Epidermal melanocyte (primary cell): Measurements from ENCODE around the gene RAMP2.
"Not testable (repeated sequence)": the region's sequence is repeated elsewhere in the genome, so short reads cannot be mapped to it uniquely, and the experiment has no call there.

Experiments
- DNase-seq: peaks from one replicate; pipeline ENCODE4 v3.0.0; 2011; ENCODE audit warnings: low spot score; ENCODE audit not compliant: insufficient read length

Gene RAMP2

DNA sequence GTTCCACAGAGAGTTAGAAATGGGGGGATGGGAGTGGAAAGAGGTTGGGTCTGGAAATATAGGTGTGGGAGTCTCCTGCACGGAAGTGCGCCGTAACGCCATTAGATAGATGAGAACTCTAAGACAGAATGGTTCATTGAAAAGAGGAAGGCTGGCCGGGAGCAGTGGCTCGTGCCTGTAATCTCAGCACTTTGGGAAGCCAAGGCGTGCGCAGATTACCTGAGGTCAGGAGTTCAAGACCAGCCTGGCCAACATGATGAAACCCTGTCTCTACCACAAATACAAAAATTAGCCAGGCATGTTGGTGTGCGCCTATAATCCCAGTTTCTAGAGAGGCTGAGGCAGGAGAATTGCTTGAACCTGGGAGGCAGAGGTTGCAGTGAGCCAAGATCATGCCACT lies 7.0 kb downstream of the RAMP2 start:
- not testable (repeated sequence) for DNase-seq

DNA sequence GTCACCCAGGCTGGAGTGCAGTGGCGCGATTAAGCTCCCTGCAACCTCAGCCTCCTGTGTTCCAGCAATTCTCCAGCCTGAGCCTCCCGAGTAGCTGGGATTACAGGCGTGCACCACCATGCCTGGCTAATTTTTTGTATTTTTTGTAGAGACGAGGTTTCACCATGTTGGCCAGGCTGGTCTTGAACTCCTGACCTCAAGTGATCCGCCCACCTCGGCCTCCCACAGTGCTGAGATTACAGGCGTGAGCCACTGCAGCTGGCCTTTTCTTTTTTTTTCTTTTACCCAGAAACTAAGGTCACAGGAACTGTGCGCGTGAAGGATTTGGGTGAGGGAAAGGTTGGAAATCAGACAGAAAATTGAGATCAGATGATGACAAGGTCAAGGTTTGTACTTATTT lies 8.9 kb downstream of the RAMP2 start:
- not testable (repeated sequence) for DNase-seq

DNA sequence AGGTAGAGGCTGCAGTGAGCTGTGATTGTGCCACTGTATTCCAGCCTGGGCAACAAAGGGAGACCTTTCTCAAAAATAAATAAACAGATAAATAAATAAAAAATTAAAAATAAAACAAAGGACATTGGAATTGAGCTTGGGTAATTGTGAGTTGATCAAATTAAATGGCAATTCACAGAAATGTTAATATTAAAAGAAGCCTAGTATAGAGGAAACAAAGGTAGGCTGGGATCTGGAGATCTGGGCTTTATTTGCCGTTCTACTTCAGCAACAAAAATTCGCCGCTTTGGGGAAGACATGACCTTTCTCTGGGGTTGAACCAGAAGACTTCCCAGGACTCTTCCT lies 11.9 kb downstream of the RAMP2 start:
- no peak for DNase-seq

DNA sequence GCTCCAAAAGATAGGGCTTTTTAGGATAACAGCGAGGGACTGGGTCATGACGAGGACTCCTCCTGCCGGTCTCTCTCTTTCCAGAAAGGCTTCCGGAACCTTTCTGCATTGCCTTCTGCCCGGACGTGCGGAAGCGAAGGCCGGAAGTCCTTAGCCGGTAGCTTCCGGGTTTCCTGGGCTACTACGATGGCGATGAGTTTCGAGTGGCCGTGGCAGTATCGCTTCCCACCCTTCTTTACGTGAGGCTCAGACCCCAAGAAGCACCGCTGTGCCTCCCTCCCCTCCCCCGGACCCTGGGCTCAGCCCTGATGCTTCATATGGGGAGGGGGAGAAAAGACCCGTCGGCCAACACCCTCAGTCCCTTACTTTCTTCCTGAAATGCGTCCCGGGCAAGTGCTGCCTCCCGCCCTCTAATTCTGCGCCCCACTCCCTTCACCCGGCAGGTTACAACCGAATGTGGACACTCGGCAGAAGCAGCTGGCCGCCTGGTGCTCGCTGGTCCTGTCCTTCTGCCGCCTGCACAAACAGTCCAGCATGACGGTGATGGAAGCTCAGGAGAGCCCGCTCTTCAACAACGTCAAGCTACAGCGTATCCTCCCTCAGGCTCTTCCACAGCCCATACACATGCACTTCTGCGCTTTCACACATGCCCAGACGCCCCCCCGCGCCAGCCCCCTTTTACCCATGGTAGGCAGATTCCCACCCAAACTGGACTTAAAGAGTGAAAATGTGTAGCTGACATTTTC lies 12.4 kb downstream of the RAMP2 start, which contains the start of gene VPS25:
VPS25 (plus strand) TSS at position 160 of the 746 bp plus-strand sequence; CDS start at position 187, 27 bp downstream.
- peak; percentile 91 for DNase-seq

DNA sequence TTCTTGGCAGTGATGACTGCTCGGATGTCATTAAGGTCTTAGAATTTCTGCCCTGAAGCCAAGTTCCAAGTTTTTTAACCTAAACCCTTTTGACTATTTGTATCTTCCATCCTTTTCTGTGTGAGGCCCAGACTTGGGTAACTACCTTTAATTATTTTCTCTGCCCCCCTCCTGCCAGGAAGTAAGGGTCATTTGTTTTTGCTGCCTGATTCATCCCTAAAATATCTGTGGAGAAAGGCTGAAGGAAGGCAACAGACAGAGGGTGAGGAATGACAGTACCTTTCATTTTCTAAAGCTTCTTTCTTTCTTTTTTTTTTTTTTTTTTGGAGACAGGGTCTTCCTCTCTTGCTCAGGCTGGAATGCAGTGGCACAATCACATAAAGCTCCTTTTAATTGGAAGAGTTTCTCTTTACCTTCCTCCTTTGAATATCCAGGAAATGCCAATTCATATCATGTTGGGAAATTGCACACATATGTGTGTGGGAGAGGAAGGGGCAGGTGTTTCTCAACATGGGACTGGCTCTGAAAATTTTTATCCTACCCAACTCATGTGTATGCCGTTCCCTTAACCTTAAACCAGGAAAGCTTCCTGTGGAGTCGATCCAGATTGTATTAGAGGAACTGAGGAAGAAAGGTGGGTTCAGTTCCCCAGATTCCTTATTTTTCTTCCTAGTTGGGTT lies 13.2 kb downstream of the RAMP2 start:
- no peak for DNase-seq

DNA sequence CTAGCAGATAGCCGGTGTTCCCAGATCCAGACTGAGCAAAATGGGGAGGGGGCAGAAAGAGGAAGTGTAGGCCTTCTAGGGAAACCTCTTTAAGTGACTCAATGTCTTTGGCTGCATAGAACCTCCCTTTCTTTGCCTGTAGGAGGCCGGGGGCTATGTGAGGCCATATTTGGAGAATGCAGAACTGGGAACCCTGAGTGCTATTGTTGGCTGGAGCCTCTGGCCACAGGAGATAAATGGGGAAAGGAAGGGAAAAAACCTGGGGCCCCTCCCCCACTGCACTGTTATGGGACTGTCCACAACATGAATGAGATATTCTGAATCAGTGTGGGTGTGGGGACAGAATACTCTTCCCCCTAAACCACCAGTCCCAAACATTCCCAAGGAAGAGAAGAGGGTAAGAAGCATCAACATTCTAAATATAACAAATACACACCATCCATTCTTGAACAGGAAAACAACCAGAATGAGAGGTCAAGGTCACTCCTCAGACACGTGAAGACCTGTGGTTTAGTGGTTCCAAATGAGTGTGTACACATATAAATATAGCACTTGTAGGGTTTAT lies 14.6 kb downstream of the RAMP2 start:
- DNase-seq, result no peak

DNA sequence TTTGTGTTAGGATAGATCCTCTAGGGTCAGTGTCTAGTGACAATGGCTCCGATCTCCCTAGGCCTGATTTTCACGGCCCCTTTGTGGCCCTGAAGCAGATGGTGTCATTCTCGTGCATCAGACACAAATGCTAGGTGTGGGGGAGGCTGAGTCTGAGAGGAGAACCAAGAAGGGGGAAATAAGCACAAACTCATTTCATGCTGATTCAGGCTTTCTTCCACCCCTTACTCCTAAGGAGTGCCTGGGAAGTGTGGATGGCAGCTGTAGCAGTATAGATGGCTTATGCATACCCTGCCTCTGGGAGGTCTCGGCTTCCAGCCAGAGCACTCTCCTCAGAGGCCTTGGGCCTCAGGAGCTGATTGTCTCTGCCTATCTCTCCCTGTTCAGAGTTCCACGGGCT lies 17.5 kb downstream of the RAMP2 start:
- DNase-seq, result no peak

DNA sequence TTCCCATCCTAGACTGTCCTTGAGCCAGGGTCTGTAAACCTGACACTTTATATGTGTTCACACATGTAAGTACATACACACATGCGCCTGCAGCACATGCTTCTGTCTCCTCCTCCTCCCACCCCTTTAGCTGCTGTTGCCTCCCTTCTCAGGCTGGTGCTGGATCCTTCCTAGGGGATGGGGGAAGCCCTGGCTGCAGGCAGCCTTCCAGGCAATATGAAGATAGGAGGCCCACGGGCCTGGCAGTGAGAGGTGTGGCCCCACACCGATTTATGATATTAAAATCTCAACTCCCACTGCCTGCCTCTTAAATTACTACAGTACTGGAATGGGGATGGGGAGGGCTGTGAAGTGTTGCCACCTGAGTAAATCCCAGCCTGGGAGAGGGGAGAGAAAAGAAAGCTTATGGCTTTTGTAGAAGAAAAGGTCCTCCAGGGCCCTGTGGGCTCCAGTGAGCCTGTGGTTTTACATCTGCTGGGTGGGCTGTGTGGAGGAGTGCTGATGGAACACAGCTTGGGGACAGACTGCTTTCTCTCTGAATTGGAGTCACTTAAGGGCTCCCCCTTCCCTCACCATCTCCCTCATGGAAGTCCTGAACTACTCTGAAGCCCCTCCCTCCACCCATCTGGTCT lies 18.4 kb downstream of the RAMP2 start:
- DNase-seq, result no peak

DNA sequence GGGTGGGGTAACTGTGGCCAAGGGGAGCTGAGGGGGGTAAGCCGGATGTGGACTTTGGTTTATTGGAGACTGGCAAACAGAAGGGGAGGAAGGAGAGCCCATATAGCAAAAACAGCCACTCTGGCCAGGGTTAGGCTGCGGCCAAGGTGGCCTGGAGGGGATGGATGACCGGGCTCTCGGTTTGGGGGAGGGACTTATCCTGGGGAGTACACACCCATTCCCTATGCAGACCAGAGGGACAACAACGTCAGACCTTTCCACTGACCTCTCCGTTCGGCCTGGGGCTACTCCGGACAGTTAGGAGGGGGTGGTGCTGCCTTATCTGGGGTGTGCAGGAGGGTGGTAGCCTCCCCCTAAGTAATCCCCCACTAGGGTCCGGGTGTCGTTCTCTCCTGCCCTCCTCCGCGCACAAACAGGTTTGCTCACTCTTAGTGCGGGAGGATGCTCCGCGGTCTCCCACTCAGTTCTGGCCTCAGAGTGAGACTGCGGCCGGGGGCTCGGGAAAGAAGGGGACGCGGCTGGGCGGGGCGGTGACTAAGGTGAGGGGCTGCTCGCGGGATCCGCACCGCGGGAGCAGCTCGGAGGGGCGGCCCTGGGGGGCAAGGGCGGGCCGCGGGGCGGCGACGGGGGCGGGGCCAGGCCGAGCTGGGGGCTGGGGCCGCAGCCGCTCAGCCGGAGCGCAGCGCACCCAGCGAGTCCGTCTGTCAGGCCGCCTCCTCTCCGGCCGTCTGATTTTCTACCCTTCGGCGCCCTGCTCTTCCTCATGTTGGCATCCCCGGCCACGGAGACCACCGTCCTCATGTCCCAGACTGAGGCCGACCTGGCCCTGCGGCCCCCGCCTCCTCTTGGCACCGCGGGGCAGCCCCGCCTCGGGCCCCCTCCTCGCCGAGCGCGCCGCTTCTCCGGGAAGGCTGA lies 19.2 kb downstream of the RAMP2 start, which contains the start of gene WNK4:
WNK4 (plus strand) TSS at position 675 of the 915 bp plus-strand sequence; CDS start at position 764, 89 bp downstream.
- DNase-seq, result no peak

DNA sequence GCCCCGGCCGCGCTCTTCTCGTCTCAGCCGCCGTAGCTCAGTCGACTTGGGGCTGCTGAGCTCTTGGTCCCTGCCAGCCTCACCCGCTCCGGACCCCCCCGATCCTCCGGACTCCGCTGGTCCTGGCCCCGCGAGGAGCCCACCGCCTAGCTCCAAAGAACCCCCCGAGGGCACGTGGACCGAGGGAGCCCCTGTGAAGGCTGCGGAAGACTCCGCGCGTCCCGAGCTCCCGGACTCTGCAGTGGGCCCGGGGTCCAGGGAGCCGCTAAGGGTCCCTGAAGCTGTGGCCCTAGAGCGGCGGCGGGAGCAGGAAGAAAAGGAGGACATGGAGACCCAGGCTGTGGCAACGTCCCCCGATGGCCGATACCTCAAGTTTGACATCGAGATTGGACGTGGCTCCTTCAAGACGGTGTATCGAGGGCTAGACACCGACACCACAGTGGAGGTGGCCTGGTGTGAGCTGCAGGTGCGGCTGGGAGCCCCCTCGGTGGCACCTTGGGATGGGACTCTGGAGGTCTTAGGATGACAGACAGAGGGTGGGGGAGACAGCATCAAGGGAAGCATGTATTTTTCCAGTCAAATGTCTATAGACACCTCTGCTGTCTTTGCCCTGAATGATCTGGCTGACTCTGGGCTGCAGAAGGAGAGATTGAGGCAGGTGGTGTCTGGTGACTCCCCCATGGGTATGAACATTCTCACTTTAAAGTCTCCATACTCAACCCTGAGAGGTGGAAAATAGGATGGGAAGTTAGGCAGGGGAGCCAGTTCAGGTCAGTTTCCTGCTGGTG lies 20.0 kb downstream of the RAMP2 start:
- no peak for DNase-seq

DNA sequence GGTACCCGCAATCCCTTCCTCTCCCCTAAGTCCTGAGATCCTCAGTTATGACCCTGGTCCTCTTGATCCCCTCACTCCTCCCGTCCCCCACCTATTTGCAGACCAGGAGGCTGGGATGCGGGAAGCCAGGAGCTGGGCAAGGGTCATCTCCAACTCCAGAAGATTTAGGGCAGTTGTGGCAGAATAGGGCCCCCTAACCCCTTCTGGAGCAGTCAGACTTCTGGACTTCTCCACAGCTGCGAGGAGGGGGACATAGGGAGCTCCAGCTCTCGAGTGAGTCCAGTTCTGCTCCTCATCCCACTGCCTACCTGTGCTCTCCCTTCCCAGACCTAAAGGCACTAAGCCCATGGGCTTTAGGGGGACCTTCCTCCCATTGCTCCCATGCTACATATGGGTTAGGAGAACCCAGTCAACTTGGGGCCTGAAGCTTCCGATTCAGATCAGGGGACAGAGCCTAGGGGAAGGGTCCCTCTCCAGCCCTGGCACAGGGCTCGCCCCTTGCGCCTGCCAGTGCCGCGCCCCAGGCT lies 20.7 kb downstream of the RAMP2 start:
- no peak for DNase-seq

DNA sequence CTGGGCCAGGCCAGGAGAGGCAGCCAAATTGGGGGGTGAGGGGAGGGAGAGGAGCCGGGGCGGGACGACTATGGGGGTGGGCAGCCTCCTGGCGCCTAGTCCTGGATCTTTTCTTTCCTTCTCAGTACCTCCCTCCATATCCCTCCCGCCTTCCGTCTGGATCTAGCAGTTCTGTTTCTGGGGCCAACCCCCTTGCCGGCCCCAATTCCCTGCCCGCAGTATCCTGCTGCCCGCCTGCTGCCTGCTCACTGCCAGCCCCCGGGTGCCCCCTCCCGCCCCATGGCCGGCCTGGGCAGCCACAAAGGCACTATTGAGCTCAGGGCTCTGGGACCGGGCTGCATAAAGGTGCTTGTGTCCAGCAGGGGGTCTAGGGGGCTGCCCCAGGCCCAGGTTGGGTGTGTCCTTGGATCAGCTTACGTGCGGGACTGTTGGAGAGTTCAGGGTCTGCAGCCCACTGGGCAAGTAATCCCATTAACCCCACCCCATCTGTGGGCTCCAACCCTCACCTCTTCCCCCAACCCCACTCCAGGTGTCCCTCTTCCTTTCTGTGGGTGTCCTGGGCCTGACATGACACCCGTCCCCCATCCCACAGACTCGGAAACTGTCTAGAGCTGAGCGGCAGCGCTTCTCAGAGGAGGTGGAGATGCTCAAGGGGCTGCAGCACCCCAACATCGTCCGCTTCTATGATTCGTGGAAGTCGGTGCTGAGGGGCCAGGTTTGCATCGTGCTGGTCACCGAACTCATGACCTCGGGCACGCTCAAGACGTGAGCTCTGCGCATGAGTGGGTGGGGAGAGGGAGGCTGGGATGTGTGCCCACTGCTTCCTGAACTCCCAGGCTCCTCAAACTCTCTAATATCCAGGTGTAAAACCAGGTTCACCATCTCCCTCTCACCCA lies 21.4 kb downstream of the RAMP2 start:
- no peak for DNase-seq

DNA sequence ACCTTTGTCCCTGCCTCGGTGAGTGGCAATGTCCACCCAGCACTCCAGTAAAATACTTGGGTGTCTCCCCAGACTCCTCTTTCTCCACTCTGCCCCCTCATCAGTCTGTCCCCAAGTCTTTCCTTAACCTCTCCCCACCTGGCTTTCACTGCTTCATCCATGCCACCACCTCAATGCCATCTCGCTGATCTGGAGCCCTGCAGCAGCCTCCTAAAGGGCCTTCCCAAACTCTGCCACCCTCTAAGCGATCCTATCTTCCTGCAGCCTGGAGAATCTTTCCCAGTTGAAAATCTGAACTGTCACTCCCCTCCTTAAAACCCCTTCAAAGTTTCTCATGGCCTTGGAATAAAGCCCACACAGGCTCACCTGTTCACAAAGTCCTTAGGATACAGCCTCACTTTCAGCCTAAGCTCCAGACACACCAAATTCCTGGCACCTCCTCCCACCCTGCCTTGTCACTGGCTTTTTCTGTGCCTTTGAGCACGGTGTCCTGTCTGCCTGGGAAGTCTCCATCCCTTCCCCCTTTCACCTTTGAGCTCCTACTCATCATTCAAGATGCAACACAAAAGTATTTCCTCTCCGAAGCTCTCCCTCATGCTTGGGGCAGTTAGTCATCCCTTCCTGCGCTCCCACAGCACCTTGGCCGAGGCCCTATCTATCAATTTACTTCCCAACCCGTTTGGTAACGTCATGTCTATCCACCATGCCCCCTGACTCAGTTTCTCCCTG lies 22.2 kb downstream of the RAMP2 start:
- no peak for DNase-seq

DNA sequence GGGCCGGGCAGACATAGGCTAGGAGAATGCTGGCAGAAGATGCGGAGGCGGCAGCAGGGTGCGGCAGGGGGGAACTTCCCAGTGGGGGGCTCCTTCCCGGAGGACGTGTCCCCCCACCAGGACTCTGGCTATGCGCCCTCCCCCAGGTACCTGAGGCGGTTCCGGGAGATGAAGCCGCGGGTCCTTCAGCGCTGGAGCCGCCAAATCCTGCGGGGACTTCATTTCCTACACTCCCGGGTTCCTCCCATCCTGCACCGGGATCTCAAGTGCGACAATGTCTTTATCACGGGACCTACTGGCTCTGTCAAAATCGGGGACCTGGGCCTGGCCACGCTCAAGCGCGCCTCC lies 22.7 kb downstream of the RAMP2 start:
- no peak for DNase-seq

DNA sequence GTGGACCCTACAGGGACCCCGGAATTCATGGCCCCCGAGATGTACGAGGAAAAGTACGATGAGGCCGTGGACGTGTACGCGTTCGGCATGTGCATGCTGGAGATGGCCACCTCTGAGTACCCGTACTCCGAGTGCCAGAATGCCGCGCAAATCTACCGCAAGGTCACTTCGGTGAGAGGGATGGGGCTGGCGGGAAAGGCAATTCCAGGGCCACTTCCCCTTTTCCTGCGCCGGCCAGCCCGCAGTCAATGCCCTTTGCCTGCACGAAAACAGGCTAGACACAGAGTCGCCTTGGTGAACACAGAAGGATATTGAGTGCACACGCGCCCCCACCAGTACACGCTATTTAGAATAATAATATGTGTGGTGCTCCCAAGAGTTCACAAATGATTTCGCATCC lies 23.4 kb downstream of the RAMP2 start:
- DNase-seq, result no peak

DNA sequence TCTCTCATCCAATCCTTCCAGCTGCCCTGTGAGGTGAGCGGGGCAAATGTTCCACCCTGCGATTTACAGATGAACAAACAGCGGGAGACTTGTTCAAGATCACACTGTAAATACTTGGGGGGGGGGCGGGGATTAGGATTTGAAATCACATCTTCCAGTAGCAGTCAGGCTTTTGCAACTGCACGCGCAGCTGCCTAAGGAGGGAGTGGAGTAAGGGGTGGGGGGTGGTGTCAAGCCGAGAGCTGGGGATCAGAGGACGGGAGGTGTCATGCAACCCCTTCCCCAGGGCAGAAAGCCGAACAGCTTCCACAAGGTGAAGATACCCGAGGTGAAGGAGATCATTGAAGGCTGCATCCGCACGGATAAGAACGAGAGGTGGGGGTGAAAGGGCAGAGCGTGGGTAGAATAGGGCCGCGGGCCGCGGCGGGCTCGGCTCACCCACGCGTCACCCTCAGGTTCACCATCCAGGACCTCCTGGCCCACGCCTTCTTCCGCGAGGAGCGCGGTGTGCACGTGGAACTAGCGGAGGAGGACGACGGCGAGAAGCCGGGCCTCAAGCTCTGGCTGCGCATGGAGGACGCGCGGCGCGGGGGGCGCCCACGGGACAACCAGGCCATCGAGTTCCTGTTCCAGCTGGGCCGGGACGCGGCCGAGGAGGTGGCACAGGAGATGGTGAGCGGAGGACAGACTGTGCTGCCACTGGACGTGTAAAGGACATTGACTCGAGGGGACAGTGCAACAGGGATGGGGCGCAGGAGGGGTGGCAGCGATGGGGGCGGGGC lies 24.0 kb downstream of the RAMP2 start:
- no peak for DNase-seq

DNA sequence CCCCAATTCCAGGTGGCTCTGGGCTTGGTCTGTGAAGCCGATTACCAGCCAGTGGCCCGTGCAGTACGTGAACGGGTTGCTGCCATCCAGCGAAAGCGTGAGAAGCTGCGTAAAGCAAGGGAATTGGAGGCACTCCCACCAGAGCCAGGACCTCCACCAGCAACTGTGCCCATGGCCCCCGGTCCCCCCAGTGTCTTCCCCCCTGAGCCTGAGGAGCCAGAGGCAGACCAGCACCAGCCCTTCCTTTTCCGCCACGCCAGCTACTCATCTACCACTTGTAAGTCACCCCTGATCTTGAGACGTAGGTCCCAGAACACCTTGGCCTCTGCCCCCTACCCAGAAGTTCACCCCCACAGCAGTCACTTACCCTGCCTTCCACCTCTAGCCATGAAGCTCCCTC lies 26.2 kb downstream of the RAMP2 start:
- DNase-seq, result no peak

DNA sequence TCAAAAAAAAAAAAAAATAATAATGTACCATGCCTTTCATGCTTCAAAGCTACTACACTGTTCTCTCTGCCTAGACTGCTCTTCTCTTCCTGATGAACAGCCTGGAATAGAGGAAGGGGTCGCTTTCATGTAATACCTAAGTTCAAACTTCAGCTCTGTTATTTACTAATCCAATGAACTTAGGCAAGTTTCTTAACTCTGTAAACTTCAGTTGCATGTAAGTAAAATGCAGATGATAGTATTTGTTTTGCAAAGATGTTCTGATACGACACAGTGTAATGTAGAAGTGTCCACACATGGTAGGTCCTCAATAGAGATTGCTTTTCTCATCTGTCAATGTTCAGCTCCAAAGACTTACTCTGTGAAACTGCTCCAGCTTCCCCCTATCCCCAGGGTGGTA lies 30.9 kb downstream of the RAMP2 start:
- DNase-seq, result no peak
